Measurements from ENCODE around the gene OLFM1. TPM values are rescaled to one million over a fixed set of nuclear protein-coding genes. Genes with fewer than 3 reads are reported as not detected.

OLFM1 gene
- polyA plus RNA-seq, 1 donor (not counting 4 experiments of a cell fraction or from before 2014, with no cell fraction given): 0.25 TPM

DNA sequence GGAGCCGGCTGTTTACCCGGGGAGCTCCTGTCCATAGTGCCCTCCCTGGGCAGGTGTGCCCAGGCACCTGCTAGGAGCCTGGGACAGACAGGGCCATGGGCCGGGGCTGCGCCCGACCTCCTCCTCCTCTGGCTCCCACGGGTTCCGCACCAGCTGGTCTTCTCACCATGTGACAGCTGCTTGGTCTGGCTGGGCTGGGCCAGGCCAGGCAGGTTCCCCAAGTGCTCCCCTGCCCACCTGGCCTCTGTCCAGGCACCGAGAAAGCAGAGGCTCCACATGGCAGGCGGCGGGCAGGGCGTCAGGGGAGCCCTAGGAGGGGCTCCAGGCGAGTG, 60.0 kb downstream of the OLFM1 start:
- peaks cover 14% of the 10 kb centered on the region for H3K27me3 ChIP-seq (ENCODE audit: control insufficient read depth, extremely low read depth, insufficient read depth, low read length)

DNA sequence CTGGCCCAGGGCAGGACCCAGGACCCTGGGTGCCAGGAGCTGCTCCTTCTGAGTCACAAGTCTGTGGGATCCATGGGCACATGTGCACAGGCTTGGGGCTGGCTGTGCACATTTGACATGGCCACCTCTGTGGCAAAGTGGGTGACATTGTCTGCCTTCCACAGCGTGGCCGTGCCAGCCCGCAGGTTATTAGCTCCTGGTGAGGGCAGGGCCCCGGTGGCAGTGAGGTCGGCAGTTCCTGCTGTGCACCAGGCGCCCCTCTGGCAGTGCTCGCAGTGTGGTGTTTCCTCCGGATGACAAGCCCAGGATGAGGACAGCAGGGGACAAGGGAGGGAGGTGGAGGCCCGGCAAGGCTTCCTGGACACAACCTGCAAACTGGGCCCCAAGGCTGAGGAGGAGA, 60.5 kb downstream of the OLFM1 start:
- DNase-seq (ENCODE audit: low read depth, low spot score): no peak
- Histone ChIP-seq H3K36me3 (ENCODE audit: control insufficient read depth in 2 of 2, extremely low read depth in 1 of 2, insufficient read depth in 2 of 2, low read length in 2 of 2) (no peaks in the 10 kb centered on the region), H3K9me1 (ENCODE audit: control insufficient read depth, extremely low read depth, insufficient read depth, low read length) (no peaks in the 10 kb centered on the region), H3K27me3 (ENCODE audit: control insufficient read depth, extremely low read depth, insufficient read depth, low read length) (peaks cover 14% of the 10 kb centered on the region), H3K4me3 (ENCODE audit: control insufficient read depth in 2 of 3, extremely low read depth in 1 of 3, insufficient read depth in 2 of 3, low read depth in 1 of 3, low read length in 3 of 3) (no peak overlapping the region), H3K79me2 (ENCODE audit: control insufficient read depth, insufficient read depth, low read length) (no peaks in the 10 kb centered on the region), H3K9ac (ENCODE audit: control insufficient read depth, extremely low read depth, insufficient read depth, low read length) (no peak overlapping the region), H2AFZ (ENCODE audit: control insufficient read depth, low read length) (no peak overlapping the region), H3K27ac (ENCODE audit: control insufficient read depth, insufficient read depth, low read length) (no peak overlapping the region), H3K9me3 (ENCODE audit: control insufficient read depth, low read depth, low read length) (peaks cover 2% of the 10 kb centered on the region), H4K20me1 (ENCODE audit: control insufficient read depth, extremely low read depth, insufficient read depth, low read length) (no peaks in the 10 kb centered on the region), H3K4me1 (ENCODE audit: control insufficient read depth, extremely low read depth, insufficient read depth, low read length) (no peaks in the 10 kb centered on the region), H3K4me2 (ENCODE audit: control insufficient read depth, extremely low read depth, insufficient read depth, low read depth, low read length) (no peak overlapping the region)
- TF ChIP-seq EZH2 (IDR thresholded peaks at IDR 0.05; ENCODE audit: low read length): no peak
- TF ChIP-seq, protein P1, sequence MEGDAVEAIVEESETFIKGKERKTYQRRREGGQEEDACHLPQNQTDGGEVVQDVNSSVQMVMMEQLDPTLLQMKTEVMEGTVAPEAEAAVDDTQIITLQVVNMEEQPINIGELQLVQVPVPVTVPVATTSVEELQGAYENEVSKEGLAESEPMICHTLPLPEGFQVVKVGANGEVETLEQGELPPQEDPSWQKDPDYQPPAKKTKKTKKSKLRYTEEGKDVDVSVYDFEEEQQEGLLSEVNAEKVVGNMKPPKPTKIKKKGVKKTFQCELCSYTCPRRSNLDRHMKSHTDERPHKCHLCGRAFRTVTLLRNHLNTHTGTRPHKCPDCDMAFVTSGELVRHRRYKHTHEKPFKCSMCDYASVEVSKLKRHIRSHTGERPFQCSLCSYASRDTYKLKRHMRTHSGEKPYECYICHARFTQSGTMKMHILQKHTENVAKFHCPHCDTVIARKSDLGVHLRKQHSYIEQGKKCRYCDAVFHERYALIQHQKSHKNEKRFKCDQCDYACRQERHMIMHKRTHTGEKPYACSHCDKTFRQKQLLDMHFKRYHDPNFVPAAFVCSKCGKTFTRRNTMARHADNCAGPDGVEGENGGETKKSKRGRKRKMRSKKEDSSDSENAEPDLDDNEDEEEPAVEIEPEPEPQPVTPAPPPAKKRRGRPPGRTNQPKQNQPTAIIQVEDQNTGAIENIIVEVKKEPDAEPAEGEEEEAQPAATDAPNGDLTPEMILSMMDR (optimal IDR thresholded peaks at IDR 0.05 in 1 of 3, IDR thresholded peaks at IDR 0.05 in 1 of 3, conservative IDR thresholded peaks at IDR 0.05 in 1 of 3; ENCODE audit: extremely low read depth in 1 of 3, insufficient read depth in 2 of 3, low read length in 3 of 3): no peak
- FAIRE-seq: no peak
- dilution Hi-C loops (cut with MboI; ENCODE audit: extremely low pct_ligation_motif_present, low sequenced_read_pairs): no loop called here

More for the DNA sequence above, 60.0 kb downstream of the OLFM1 start:
- H3K4me2 ChIP-seq (ENCODE audit: control insufficient read depth, extremely low read depth, insufficient read depth, low read depth, low read length): no peak overlapping the region
- no peaks in the 10 kb centered on the region for H4K20me1 ChIP-seq (ENCODE audit: control insufficient read depth, extremely low read depth, insufficient read depth, low read length)
- DNase-seq (ENCODE audit: low read depth, low spot score) (no peak), FAIRE-seq (no peak)
- dilution Hi-C loops (cut with MboI; ENCODE audit: extremely low pct_ligation_motif_present, low sequenced_read_pairs): no loop called here
- no peak for TF ChIP-seq EZH2 (IDR thresholded peaks at IDR 0.05; ENCODE audit: low read length)
- TF ChIP-seq, protein P1 (optimal IDR thresholded peaks at IDR 0.05 in 1 of 3, IDR thresholded peaks at IDR 0.05 in 1 of 3, conservative IDR thresholded peaks at IDR 0.05 in 1 of 3; ENCODE audit: extremely low read depth in 1 of 3, insufficient read depth in 2 of 3, low read length in 3 of 3): no peak
- no peak overlapping the region for H3K27ac ChIP-seq (ENCODE audit: control insufficient read depth, insufficient read depth, low read length)
- H3K4me1 ChIP-seq (ENCODE audit: control insufficient read depth, extremely low read depth, insufficient read depth, low read length): no peaks in the 10 kb centered on the region
- H3K9me1 ChIP-seq (ENCODE audit: control insufficient read depth, extremely low read depth, insufficient read depth, low read length): no peaks in the 10 kb centered on the region
- peaks cover 2% of the 10 kb centered on the region for H3K9me3 ChIP-seq (ENCODE audit: control insufficient read depth, low read depth, low read length)
- no peaks in the 10 kb centered on the region for H3K79me2 ChIP-seq (ENCODE audit: control insufficient read depth, insufficient read depth, low read length)
- no peak overlapping the region for H2AFZ ChIP-seq (ENCODE audit: control insufficient read depth, low read length)
- no peak overlapping the region for H3K4me3 ChIP-seq (ENCODE audit: control insufficient read depth in 2 of 3, extremely low read depth in 1 of 3, insufficient read depth in 2 of 3, low read depth in 1 of 3, low read length in 3 of 3)
- no peak overlapping the region for H3K9ac ChIP-seq (ENCODE audit: control insufficient read depth, extremely low read depth, insufficient read depth, low read length)
- H3K36me3 ChIP-seq (ENCODE audit: control insufficient read depth in 2 of 2, extremely low read depth in 1 of 2, insufficient read depth in 2 of 2, low read length in 2 of 2): no peaks in the 10 kb centered on the region

Measured in keratinocyte (primary cell).